Erythroblast (primary cell): ENCODE data around the gene MAP2K6.

Experiments
- GATA1 ChIP-seq: IDR thresholded peaks from 2 replicates; pipeline ENCODE4 v1.6.1; 2011; ENCODE audit warnings: low read depth, mild to moderate bottlenecking, control low read depth, low read length, moderate library complexity
- POLR2A ChIP-seq: IDR thresholded peaks from 2 replicates; pipeline ENCODE4 v1.6.1; 2011; ENCODE audit warnings: mild to moderate bottlenecking, low read length

DNA sequence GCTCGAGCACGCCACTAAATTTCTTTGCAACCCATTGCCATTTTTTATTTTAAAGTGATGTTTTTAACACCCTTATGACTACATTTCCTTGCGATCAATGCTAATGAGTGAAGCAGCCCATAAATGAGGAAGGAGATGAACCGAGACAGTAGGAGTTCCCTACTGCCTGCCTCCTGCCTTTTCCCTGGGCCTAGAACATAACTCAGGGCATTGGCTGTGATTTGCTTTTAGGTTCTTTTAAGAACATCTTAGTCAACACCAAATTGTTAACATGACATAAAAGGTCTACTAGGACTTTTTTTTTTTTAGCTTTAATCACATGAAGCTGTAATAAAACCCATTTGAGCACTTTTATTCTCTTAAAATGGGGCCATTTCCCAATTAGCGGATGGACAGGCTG lies 81.3 kb downstream of the MAP2K6 start:
- TF ChIP-seq POLR2A (no peak), GATA1 (no peak)
